Ascending aorta (tissue), 2 donors: ENCODE measurements around the gene GDNF. TPM values are rescaled to one million over a fixed set of nuclear protein-coding genes. Genes with fewer than 3 reads are reported as not detected.

Experiments used
- DNase-seq, 2 donors: peaks; one replicate each; pipeline ENCODE4 v3.0.0-alpha.2; 2019; ENCODE audit warnings: low spot score in 2 of 2
- H3K27ac ChIP-seq, 2 donors: fragments of 200-600 bp; sonication (generic); one replicate each; pipeline ENCODE4 v1.5.1; 2016 to 2017; ENCODE audit warnings: mild to moderate bottlenecking in 1 of 2
- H3K27me3 ChIP-seq: fragments of 200-600 bp; sonication (generic); one replicate; pipeline ENCODE4 v1.5.1; 2017
- H3K36me3 ChIP-seq, 2 donors: fragments of 200-600 bp; sonication (generic); one replicate each; pipeline ENCODE4 v1.5.1; 2016
- H3K4me1 ChIP-seq, 2 donors: fragments of 200-600 bp; sonication (generic); one replicate each; pipeline ENCODE4 v1.5.1; 2016 to 2017; ENCODE audit warnings: mild to moderate bottlenecking in 1 of 2
- H3K4me3 ChIP-seq, 2 donors: fragments of 200-600 bp; sonication (generic); one replicate each; pipeline ENCODE4 v1.5.1; 2016 to 2017; ENCODE audit warnings: mild to moderate bottlenecking in 1 of 2
- H3K9me3 ChIP-seq, 2 donors: fragments of 200-600 bp; sonication (generic); one replicate each; pipeline ENCODE4 v1.5.1; 2016
- CTCF ChIP-seq, 3 experiments: fragments of 200-600 bp in 2 of 3; fragments of 450-650 bp in 1 of 3; sonication (generic) in 2 of 3; IDR thresholded peaks; one replicate each; pipeline ENCODE4 v1.5.1; 2016 to 2019; ENCODE audit warnings: antibody characterized with exemption in 3 of 3, mild to moderate bottlenecking in 1 of 3, moderate library complexity in 1 of 3
- intact Hi-C: fragments of 100-400 bp; cut with DNase I; formaldehyde crosslinking; loops from one replicate; pipeline ENCODE4 v1.15.1; 2023
- total RNA-seq: library from RNA; depleted of rRNA; stranded (reverse); fragments of >200 nt; gene quantifications from one replicate; pipeline ENCODE4 v1.1.0, GENCODE V29; 2016

GDNF gene
- total RNA-seq, 1 donor from 2014 or later: not detected

GRCh38 chr5:37776826-37777225, 63.0 kb downstream of the GDNF start:
- Histone ChIP-seq H3K27ac (no peak overlapping the region), H3K4me3 (no peak overlapping the region), H3K27me3 (no peaks in the 10 kb centered on the region), H3K36me3 (no peaks in the 10 kb centered on the region), H3K4me1 (no peaks in the 10 kb centered on the region), H3K9me3 (peaks cover 6 to 13% of the 10 kb centered on the region in 2 donors)
- DNase-seq: no peak
- TF ChIP-seq CTCF (IDR thresholded peaks at IDR 0.05): no peak
- intact Hi-C loops: no loop called here

GRCh38 chr5:37774912-37775483, 64.8 kb downstream of the GDNF start:
- peak in 1 of 3 experiments; percentile 20 for TF ChIP-seq CTCF (IDR thresholded peaks at IDR 0.05)
- no peak for DNase-seq
- H3K4me3 ChIP-seq: no peak overlapping the region
- no peaks in the 10 kb centered on the region for H3K4me1 ChIP-seq
- no peaks in the 10 kb centered on the region for H3K36me3 ChIP-seq
- intact Hi-C loops: no loop called here
- H3K27ac ChIP-seq: no peak overlapping the region
- H3K27me3 ChIP-seq: no peaks in the 10 kb centered on the region
- peaks cover 6 to 13% of the 10 kb centered on the region in 2 donors for H3K9me3 ChIP-seq

- no peak for TF ChIP-seq CTCF (IDR thresholded peaks at IDR 0.05)
- no peaks in the 10 kb centered on the region for H3K4me1 ChIP-seq
- H3K9me3 ChIP-seq: peaks cover 6 to 13% of the 10 kb centered on the region in 2 donors
- no peaks in the 10 kb centered on the region for H3K27me3 ChIP-seq
- intact Hi-C loops: no loop called here
- H3K4me3 ChIP-seq: no peak overlapping the region
- no peak for DNase-seq
- H3K36me3 ChIP-seq: no peaks in the 10 kb centered on the region
- no peak overlapping the region for H3K27ac ChIP-seq
Observed at GRCh38 chr5:37773809-37774208, 66.0 kb downstream of the GDNF start.

- intact Hi-C loops: no loop called here
- no peaks in the 10 kb centered on the region for H3K4me1 ChIP-seq
- H3K4me3 ChIP-seq: no peak overlapping the region
- peaks cover 6 to 13% of the 10 kb centered on the region in 2 donors for H3K9me3 ChIP-seq
- H3K27ac ChIP-seq: no peak overlapping the region
- no peaks in the 10 kb centered on the region for H3K36me3 ChIP-seq
- DNase-seq: no peak
- TF ChIP-seq CTCF (IDR thresholded peaks at IDR 0.05): no peak
- H3K27me3 ChIP-seq: no peaks in the 10 kb centered on the region
Observed at GRCh38 chr5:37772255-37772654, 67.6 kb downstream of the GDNF start.

- no peak for TF ChIP-seq CTCF (IDR thresholded peaks at IDR 0.05)
- H3K27me3 ChIP-seq: no peaks in the 10 kb centered on the region
- intact Hi-C loops: no loop called here
- no peak overlapping the region for H3K27ac ChIP-seq
- no peaks in the 10 kb centered on the region for H3K36me3 ChIP-seq
- no peak overlapping the region for H3K4me3 ChIP-seq
- H3K4me1 ChIP-seq: no peaks in the 10 kb centered on the region
- peaks cover 6 to 13% of the 10 kb centered on the region in 2 donors for H3K9me3 ChIP-seq
- DNase-seq: no peak
Observed at GRCh38 chr5:37771731-37772130, 68.1 kb downstream of the GDNF start.

GRCh38 chr5:37771203-37771611, 68.6 kb downstream of the GDNF start:
- Histone ChIP-seq H3K9me3 (peaks cover 6 to 13% of the 10 kb centered on the region in 2 donors), H3K27me3 (no peaks in the 10 kb centered on the region), H3K36me3 (no peaks in the 10 kb centered on the region), H3K4me3 (no peak overlapping the region), H3K27ac (no peak overlapping the region), H3K4me1 (no peaks in the 10 kb centered on the region)
- DNase-seq: no peak
- intact Hi-C loops: no loop called here
- no peak for TF ChIP-seq CTCF (IDR thresholded peaks at IDR 0.05)
